DMS79 (cell line): ENCODE measurements around the gene KSR1.
"Not testable (repeated sequence)": the region's sequence is repeated elsewhere in the genome, so short reads cannot be mapped to it uniquely, and the experiment has no call there.

Source experiments
- DNase-seq: peaks from one replicate; lab custom pipeline; 2025; lab: John Stamatoyannopoulos, UW

Gene KSR1

GRCh38 chr17:27454089-27454488 lies 2.2 kb upstream of the KSR1 start:
- no peak for DNase-seq

GRCh38 chr17:27455236-27455913 lies 873 bp upstream of the KSR1 start:
- DNase-seq = no peak

- no peak for DNase-seq
Measured at GRCh38 chr17:27456681-27457359, 572 bp downstream of the KSR1 start.

GRCh38 chr17:27457360-27457715 lies 1.1 kb downstream of the KSR1 start:
- DNase-seq = no peak

GRCh38 chr17:27457731-27458523 lies 1.7 kb downstream of the KSR1 start:
- no peak for DNase-seq

- no peak for DNase-seq
Measured at GRCh38 chr17:27458524-27458908, 2.3 kb downstream of the KSR1 start.

GRCh38 chr17:27459433-27459832 lies 3.2 kb downstream of the KSR1 start:
- no peak for DNase-seq

- DNase-seq = no peak
Measured at GRCh38 chr17:27460196-27460725, 4.0 kb downstream of the KSR1 start.

GRCh38 chr17:27461192-27461859 lies 5.1 kb downstream of the KSR1 start:
- no peak for DNase-seq

GRCh38 chr17:27462149-27462548 lies 5.9 kb downstream of the KSR1 start:
- DNase-seq = no peak

GRCh38 chr17:27462714-27463113 lies 6.5 kb downstream of the KSR1 start:
- DNase-seq = no peak

GRCh38 chr17:27463235-27463677 lies 7.0 kb downstream of the KSR1 start:
- DNase-seq = no peak

GRCh38 chr17:27464019-27464418 lies 7.8 kb downstream of the KSR1 start:
- not testable (repeated sequence) for DNase-seq

GRCh38 chr17:27464431-27464830 lies 8.2 kb downstream of the KSR1 start:
- no peak for DNase-seq

- DNase-seq = not testable (repeated sequence)
Measured at GRCh38 chr17:27465875-27466274, 9.6 kb downstream of the KSR1 start.

- DNase-seq = no peak
Measured at GRCh38 chr17:27466376-27466742, 10.1 kb downstream of the KSR1 start.

GRCh38 chr17:27466743-27467375 lies 10.6 kb downstream of the KSR1 start:
- DNase-seq = no peak

- no peak for DNase-seq
Measured at GRCh38 chr17:27469256-27469655, 13.0 kb downstream of the KSR1 start.

- DNase-seq = no peak
Measured at GRCh38 chr17:27471321-27472269, 15.3 kb downstream of the KSR1 start.

- DNase-seq = no peak
Measured at GRCh38 chr17:27473190-27473747, 17.0 kb downstream of the KSR1 start.
